ENCODE measurements around the gene OTOG. TPM values are rescaled to one million over a fixed set of nuclear protein-coding genes. Genes with fewer than 3 reads are reported as not detected.

OTOG gene
- total and polyA plus RNA-seq, 2 of the 8 experiments (the other 6 are each of a cell fraction or from before 2014, with no cell fraction given), result 0.41 to 1.5 TPM

- Histone ChIP-seq H3K79me2 (ENCODE audit: control insufficient read depth in 1 of 2, insufficient read depth in 2 of 2, low read length in 2 of 2) (no peaks in the 10 kb centered on the region), H2BK5ac (ENCODE audit: low read depth, low read length) (no peak overlapping the region), H3K14ac (ENCODE audit: insufficient read length) (no peak overlapping the region), H3K79me1 (ENCODE audit: low read depth, low read length) (no peaks in the 10 kb centered on the region), H3K23me2 (ENCODE audit: low read depth, low read length) (no peaks in the 10 kb centered on the region), H3K4ac (replicated peaks; ENCODE audit: insufficient read length, low read depth, low read length) (no peak overlapping the region), H2BK12ac (ENCODE audit: low read depth, low read length) (no peak overlapping the region), H2AFZ (ENCODE audit: low read length) (no peak overlapping the region), H3K9me3 (ENCODE audit: insufficient read depth in 2 of 2, low read depth in 1 of 2, low read length in 1 of 2) (0 out of 4 replicates have a peak, but pooled peaks cover 0 to 6% of the 10 kb centered on the region in 2 experiments), H3K27ac (ENCODE audit: low read depth, low read length) (no peak overlapping the region), H3K4me3 (ENCODE audit: extremely low read depth in 1 of 4, insufficient read depth in 2 of 4, low read depth in 3 of 4, low read length in 4 of 4) (no peak overlapping the region), H3K36me3 (ENCODE audit: control insufficient read depth in 2 of 4, insufficient read depth in 4 of 4, low read length in 3 of 4) (no peaks in the 10 kb centered on the region), H3K4me1 (replicated peaks in 1 of 4; ENCODE audit: control insufficient read depth in 3 of 4, insufficient read depth in 4 of 4, low read length in 3 of 4) (no peaks in the 10 kb centered on the region), H4K20me1 (replicated peaks in 1 of 2; ENCODE audit: control insufficient read depth in 1 of 2, insufficient read depth in 2 of 2, low read length in 2 of 2) (no peaks in the 10 kb centered on the region), H4K91ac (replicated peaks; ENCODE audit: insufficient read length, low read length) (no peak overlapping the region), H3K18ac (ENCODE audit: extremely low read depth, low read length) (no peak overlapping the region), H4K5ac (ENCODE audit: insufficient read length, low read depth, low read length) (no peak overlapping the region), H3K23ac (ENCODE audit: insufficient read length) (no peak overlapping the region), H4K8ac (ENCODE audit: extremely low read depth, insufficient read depth, low read length) (no peak overlapping the region), H3K27me3 (replicated peaks in 1 of 4; ENCODE audit: control insufficient read depth in 3 of 4, extremely low read depth in 1 of 4, insufficient read depth in 3 of 4, low read length in 3 of 4) (no peaks in the 10 kb centered on the region; a peak in 1 of 7 replicates), H2BK120ac (replicated peaks; ENCODE audit: low read depth, low read length) (no peak overlapping the region), H3K9ac (replicated peaks in 1 of 4; ENCODE audit: extremely low read depth in 1 of 4, low read depth in 3 of 4, low read length in 3 of 4) (no peak overlapping the region), H3K4me2 (ENCODE audit: insufficient read depth in 1 of 2, low read depth in 2 of 2, low read length in 2 of 2) (no peak overlapping the region), H3K56ac (replicated peaks; ENCODE audit: insufficient read length, low read depth, low read length) (no peak overlapping the region), H2BK15ac (ENCODE audit: low read length) (no peak overlapping the region), H2BK20ac (ENCODE audit: low read length) (no peak overlapping the region), H2AK5ac (ENCODE audit: low read depth, low read length) (no peak overlapping the region)
- 89% methylated on average over 11 of the region's 11 CpGs; no CpG with 5 or more reads in 1 of the 2 experiments for WGBS, 2 experiments (ENCODE audit: extremely low coverage in 1 of 2, insufficient coverage in 1 of 2, insufficient read length in 1 of 2, insufficient replicate concordance in 2 of 2, low coverage in 1 of 2, low lambda C conversion rate in 2 of 2, missing lambda C conversion rate in 1 of 2)
- ChIA-PET CTCF (ENCODE audit: partially characterized antibody) (interaction anchor here (0.8 to 12.8 kb wide), 3 partner anchors 130 to 388 kb away, joined by 3 to 165 read pairs (median 66); partner anchors contain the start of genes KCNC1 and MYOD1), POLR2A (ENCODE audit: partially characterized antibody) (no interaction called here)
- TF ChIP-seq BRCA1 (IDR thresholded peaks at IDR 0.05; ENCODE audit: low read depth, low read length) (no peak), CTCF (IDR thresholded peaks at IDR 0.05; ENCODE audit: control extremely low read depth in 1 of 3, insufficient read depth in 1 of 3, low read depth in 1 of 3, low read length in 3 of 3) (no peak), JUND (IDR thresholded peaks at IDR 0.05; ENCODE audit: low read length) (no peak), PHF8 (conservative IDR thresholded peaks at IDR 0.05; ENCODE audit: low read depth, low read length) (no peak), KDM5A (IDR thresholded peaks at IDR 0.05; ENCODE audit: low read length) (no peak), MAX (IDR thresholded peaks at IDR 0.05) (no peak)
- DNase-seq (ENCODE audit: low read depth in 1 of 2, low spot score in 2 of 2), result peak in 1 of 2 experiments; percentile 10
- no peak for FAIRE-seq
Measured at GRCh38 chr11:17591293-17591692, 44.2 kb downstream of the OTOG start.
